ENCODE results near the gene ASXL2. TPM values are rescaled to one million over a fixed set of nuclear protein-coding genes. Genes with fewer than 3 reads are reported as not detected.
"Not testable (repeated sequence)": the region's sequence is repeated elsewhere in the genome, so short reads cannot be mapped to it uniquely, and the experiment has no call there.

Gene ASXL2
- total RNA-seq, 6 experiments from 2014 or later = 9.1 to 13.4 (median 12.0) TPM

- 20% methylated on average over 8 of the region's 10 CpGs for WGBS (ENCODE audit: insufficient coverage, low coverage, low lambda C conversion rate, missing lambda C conversion rate)
- DNase-seq (no peak), ATAC-seq (no peak)
- no peak for TF ChIP-seq POLR2A (IDR thresholded peaks at IDR 0.05)
- TF ChIP-seq, protein P1, sequence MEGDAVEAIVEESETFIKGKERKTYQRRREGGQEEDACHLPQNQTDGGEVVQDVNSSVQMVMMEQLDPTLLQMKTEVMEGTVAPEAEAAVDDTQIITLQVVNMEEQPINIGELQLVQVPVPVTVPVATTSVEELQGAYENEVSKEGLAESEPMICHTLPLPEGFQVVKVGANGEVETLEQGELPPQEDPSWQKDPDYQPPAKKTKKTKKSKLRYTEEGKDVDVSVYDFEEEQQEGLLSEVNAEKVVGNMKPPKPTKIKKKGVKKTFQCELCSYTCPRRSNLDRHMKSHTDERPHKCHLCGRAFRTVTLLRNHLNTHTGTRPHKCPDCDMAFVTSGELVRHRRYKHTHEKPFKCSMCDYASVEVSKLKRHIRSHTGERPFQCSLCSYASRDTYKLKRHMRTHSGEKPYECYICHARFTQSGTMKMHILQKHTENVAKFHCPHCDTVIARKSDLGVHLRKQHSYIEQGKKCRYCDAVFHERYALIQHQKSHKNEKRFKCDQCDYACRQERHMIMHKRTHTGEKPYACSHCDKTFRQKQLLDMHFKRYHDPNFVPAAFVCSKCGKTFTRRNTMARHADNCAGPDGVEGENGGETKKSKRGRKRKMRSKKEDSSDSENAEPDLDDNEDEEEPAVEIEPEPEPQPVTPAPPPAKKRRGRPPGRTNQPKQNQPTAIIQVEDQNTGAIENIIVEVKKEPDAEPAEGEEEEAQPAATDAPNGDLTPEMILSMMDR (IDR thresholded peaks at IDR 0.05) = no peak
- Histone ChIP-seq H3K4me1 (no peaks in the 10 kb centered on the region), H3K4me3 (no peak overlapping the region), H3K9me3 (no peaks in the 10 kb centered on the region), H3K27me3 (no peaks in the 10 kb centered on the region), H3K27ac (no peak overlapping the region), H3K36me3 (no peaks in the 10 kb centered on the region)
- intact Hi-C loops (cut with DNase I) = no loop called here
Measured at GRCh38 chr2:25912851-25913695, 34.8 kb upstream of the ASXL2 start.

- H3K27me3 ChIP-seq; ATAC-seq; H3K4me1 ChIP-seq; H3K9me3 ChIP-seq; H3K4me3 ChIP-seq; DNase-seq; intact Hi-C loops (cut with DNase I); H3K27ac ChIP-seq; H3K36me3 ChIP-seq: not testable (repeated sequence)
- WGBS (ENCODE audit: insufficient coverage, low coverage, low lambda C conversion rate, missing lambda C conversion rate) = 52% methylated on average over 2 of the region's 5 CpGs
Measured at GRCh38 chr2:25909574-25909973, 31.3 kb upstream of the ASXL2 start.

DNA sequence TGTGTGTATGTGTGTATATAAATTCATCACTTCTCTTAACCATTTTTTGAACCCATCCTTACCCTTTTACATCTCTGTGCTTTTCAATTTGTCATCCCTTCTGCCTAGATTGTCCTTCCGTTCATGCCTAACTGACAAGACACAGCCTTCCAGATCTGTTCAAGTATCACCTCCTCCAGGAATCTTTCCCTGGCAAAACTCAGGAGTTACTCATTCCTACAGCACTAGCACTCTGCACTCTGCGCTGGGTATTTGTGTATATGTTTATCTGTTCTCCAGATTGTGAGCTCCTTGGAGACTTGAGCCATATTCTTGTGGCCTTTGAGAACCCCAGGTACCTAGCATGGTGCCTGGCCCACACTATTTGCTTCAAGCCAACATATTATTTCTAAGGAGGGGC lies 26.8 kb upstream of the ASXL2 start:
- Histone ChIP-seq H3K36me3 (no peaks in the 10 kb centered on the region), H3K4me3 (no peak overlapping the region), H3K27ac (no peak overlapping the region), H3K4me1 (no peaks in the 10 kb centered on the region), H3K27me3 (no peaks in the 10 kb centered on the region), H3K9me3 (no peaks in the 10 kb centered on the region)
- ATAC-seq = no peak
- TF ChIP-seq, protein P1 (IDR thresholded peaks at IDR 0.05) = no peak
- no peak for TF ChIP-seq POLR2A (IDR thresholded peaks at IDR 0.05)
- WGBS (ENCODE audit: insufficient coverage, low coverage, low lambda C conversion rate, missing lambda C conversion rate) = 83% methylated on average over 1 of the region's 2 CpGs
- intact Hi-C loops (cut with DNase I) = no loop called here
- DNase-seq = no peak

GRCh38 chr2:25903216-25903776 lies 25.0 kb upstream of the ASXL2 start:
- TF ChIP-seq, protein P1 (IDR thresholded peaks at IDR 0.05) = no peak
- TF ChIP-seq POLR2A (IDR thresholded peaks at IDR 0.05) = no peak
- WGBS (ENCODE audit: insufficient coverage, low coverage, low lambda C conversion rate, missing lambda C conversion rate) = 87% methylated on average over 3 of the region's 5 CpGs
- Histone ChIP-seq H3K36me3 (no peaks in the 10 kb centered on the region), H3K9me3 (no peaks in the 10 kb centered on the region), H3K27me3 (no peaks in the 10 kb centered on the region), H3K27ac (no peak overlapping the region), H3K4me3 (no peak overlapping the region), H3K4me1 (no peaks in the 10 kb centered on the region)
- intact Hi-C loops (cut with DNase I) = no loop called here
- ATAC-seq (no peak), DNase-seq (no peak)

GRCh38 chr2:25899404-25899970 lies 21.2 kb upstream of the ASXL2 start:
- 82% methylated on average over 5 of the region's 11 CpGs for WGBS (ENCODE audit: insufficient coverage, low coverage, low lambda C conversion rate, missing lambda C conversion rate)
- TF ChIP-seq, protein P1 (IDR thresholded peaks at IDR 0.05) = no peak
- no peak for TF ChIP-seq POLR2A (IDR thresholded peaks at IDR 0.05)
- Histone ChIP-seq H3K36me3 (no peaks in the 10 kb centered on the region), H3K9me3 (no peaks in the 10 kb centered on the region), H3K27ac (no peak overlapping the region), H3K27me3 (no peaks in the 10 kb centered on the region), H3K4me1 (no peaks in the 10 kb centered on the region), H3K4me3 (no peak overlapping the region)
- intact Hi-C loops (cut with DNase I) = no loop called here
- no peak for ATAC-seq
- no peak for DNase-seq
